Naive thymus-derived CD4-positive, alpha-beta T cell (primary cell): Measurements from ENCODE around the gene TSKU. TPM values are rescaled to one million over a fixed set of nuclear protein-coding genes. Genes with fewer than 3 reads are reported as not detected.
"Not testable (repeated sequence)": the region's sequence is repeated elsewhere in the genome, so short reads cannot be mapped to it uniquely, and the experiment has no call there.

ENCODE experiments used
- ATAC-seq: fragments of 150-1000 bp; cut with Tn5 transposase; 2 replicates; pipeline ENCODE4 v1.10.0; 2021; ENCODE audit warnings: mild to moderate bottlenecking, moderate library complexity
- CTCF ChIA-PET: fragments of 350-600 bp; sonication (Branson Sonifier 250); formaldehyde crosslinking; loops from one replicate; lab custom pipeline; 2021; ENCODE audit warnings: antibody characterized with exemption; lab: Charles Lee
- POLR2A ChIA-PET: fragments of 350-600 bp; sonication (Branson Sonifier 250); formaldehyde crosslinking; loops from one replicate; lab custom pipeline; 2021; ENCODE audit warnings: antibody characterized with exemption, inconsistent platforms; lab: Charles Lee
- DNase-seq, 9 donors: peaks; one replicate each; pipeline versions ENCODE4 v3.0.0 to v3.0.0-alpha.2; 2020 to 2022; ENCODE audit warnings: mixed read lengths in 1 of 9
- H3K27ac ChIP-seq: one replicate; pipeline ENCODE4 v1.7.0; 2013; ENCODE audit warnings: mild to moderate bottlenecking, low read depth, low read length, moderate library complexity
- H3K27me3 ChIP-seq, 2 donors: one replicate each; pipeline ENCODE4 v1.7.0; 2013; ENCODE audit warnings: low read length in 2 of 2, mild to moderate bottlenecking in 2 of 2, moderate library complexity in 2 of 2; ENCODE audit not compliant: control insufficient read depth in 2 of 2, insufficient read depth in 2 of 2
- H3K36me3 ChIP-seq, 3 experiments: 1 replicate in 2 of 3; 2 replicates in 1 of 3; pipeline ENCODE4 v1.7.0; 2013; ENCODE audit warnings: low read length in 3 of 3, mild to moderate bottlenecking in 3 of 3, moderate library complexity in 1 of 3; ENCODE audit not compliant: insufficient read depth in 3 of 3, control insufficient read depth in 2 of 3
- H3K4me1 ChIP-seq, 2 donors: one replicate each; pipeline ENCODE4 v1.7.0; 2013; ENCODE audit warnings: low read length in 2 of 2, mild to moderate bottlenecking in 2 of 2, moderate library complexity in 1 of 2; ENCODE audit not compliant: control insufficient read depth in 2 of 2, insufficient read depth in 2 of 2
- H3K4me3 ChIP-seq: 2 replicates; pipeline ENCODE4 v1.7.0; 2013; ENCODE audit warnings: mild to moderate bottlenecking, low read length
- H3K9me3 ChIP-seq, 3 experiments: 1 replicate in 2 of 3; 2 replicates in 1 of 3; pipeline ENCODE4 v1.7.0; 2013; ENCODE audit warnings: low read length in 3 of 3; ENCODE audit not compliant: control insufficient read depth in 2 of 3
- H3K27ac Mint-ChIP-seq, 9 donors: one replicate each; pipeline ENCODE4 v1.8.0; 2020 to 2022; ENCODE audit warnings: mixed read lengths in 9 of 9, mild to moderate bottlenecking in 8 of 9, moderate library complexity in 5 of 9, inconsistent platforms in 2 of 9
- H3K27me3 Mint-ChIP-seq, 5 donors: one replicate each; pipeline ENCODE4 v1.8.0; 2021 to 2022; ENCODE audit warnings: mixed read lengths in 5 of 5, mild to moderate bottlenecking in 1 of 5
- H3K36me3 Mint-ChIP-seq, 5 donors: one replicate each; pipeline ENCODE4 v1.8.0; 2020 to 2022; ENCODE audit warnings: mixed read lengths in 5 of 5, mild to moderate bottlenecking in 3 of 5, inconsistent platforms in 1 of 5
- H3K4me1 Mint-ChIP-seq, 7 donors: one replicate each; pipeline ENCODE4 v1.8.0; 2020 to 2022; ENCODE audit warnings: mixed read lengths in 7 of 7, mild to moderate bottlenecking in 3 of 7, inconsistent platforms in 1 of 7
- H3K4me3 Mint-ChIP-seq, 10 donors: one replicate each; pipeline ENCODE4 v1.8.0; 2020 to 2022; ENCODE audit warnings: mild to moderate bottlenecking in 10 of 10, mixed read lengths in 10 of 10, moderate library complexity in 6 of 10, inconsistent platforms in 2 of 10
- H3K9me3 Mint-ChIP-seq, 11 donors: one replicate each; pipeline ENCODE4 v1.8.0; 2020 to 2022; ENCODE audit warnings: mixed read lengths in 11 of 11, mild to moderate bottlenecking in 4 of 11, inconsistent platforms in 1 of 11, moderate library complexity in 1 of 11
- intact Hi-C, 2 donors: fragments of 100-400 bp; cut with micrococcal nuclease; formaldehyde crosslinking; loops; one replicate each; pipeline ENCODE4 v1.15.1; 2023
- polyA plus RNA-seq, 2 donors: library from polyadenylated mRNA; unstranded; fragments of 300-500 nt; fragmentation: Illumina TruSeq; gene quantifications; one replicate each; pipeline ENCODE4 v1.2.3, GENCODE V29; 2021
- total RNA-seq, 6 experiments: library from RNA in 5 of 6; stranded (reverse) in 5 of 6; gene quantifications; 1 replicate in 5 of 6; 2 replicates in 1 of 6; pipeline ENCODE4 v1.2.3 and lab custom pipeline; 2021 to 2026

Gene TSKU, protein sequence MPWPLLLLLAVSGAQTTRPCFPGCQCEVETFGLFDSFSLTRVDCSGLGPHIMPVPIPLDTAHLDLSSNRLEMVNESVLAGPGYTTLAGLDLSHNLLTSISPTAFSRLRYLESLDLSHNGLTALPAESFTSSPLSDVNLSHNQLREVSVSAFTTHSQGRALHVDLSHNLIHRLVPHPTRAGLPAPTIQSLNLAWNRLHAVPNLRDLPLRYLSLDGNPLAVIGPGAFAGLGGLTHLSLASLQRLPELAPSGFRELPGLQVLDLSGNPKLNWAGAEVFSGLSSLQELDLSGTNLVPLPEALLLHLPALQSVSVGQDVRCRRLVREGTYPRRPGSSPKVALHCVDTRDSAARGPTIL
- total RNA-seq (1 to 10 TPM in 1 of 5 experiments, under 1 TPM in 1, not detected in 3; 0.13 to 1.5 TPM), polyA plus RNA-seq (not detected), total RNA-seq (lab: John Stamatoyannopoulos, UW) (0.81 reads per million)

DNA sequence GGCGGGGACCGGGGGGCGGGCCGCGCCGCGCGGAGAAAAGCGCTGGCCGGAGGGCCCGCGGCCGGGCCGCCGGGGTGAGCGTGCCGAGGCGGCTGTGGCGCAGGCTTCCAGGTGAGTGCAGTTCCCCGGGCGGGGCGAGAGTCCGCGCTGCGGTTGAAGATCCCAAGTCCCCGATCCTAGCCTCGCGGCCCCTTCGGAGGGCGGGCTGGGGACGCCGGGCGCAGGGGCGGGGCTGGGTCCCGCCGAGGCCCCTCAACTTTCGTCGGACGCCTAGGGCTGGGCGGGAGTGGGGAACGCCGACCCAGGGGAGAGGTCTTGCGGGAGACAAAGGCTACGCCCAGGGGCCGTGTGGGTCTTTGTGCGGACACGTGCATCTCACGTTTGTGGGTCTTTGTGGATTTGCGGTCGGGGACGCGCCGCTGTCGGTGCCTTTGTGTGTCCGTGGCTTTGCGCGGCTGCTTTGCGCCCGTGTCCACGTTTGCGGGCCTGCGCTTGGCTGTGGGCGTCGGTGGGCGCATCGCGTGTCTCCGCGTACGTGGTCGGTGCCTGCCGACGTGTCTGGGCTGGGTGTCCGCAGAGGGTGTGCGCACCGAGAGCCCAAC lies at the start of gene TSKU:
Gene TSKU, plus strand, starts transcription at position 63 of the 602 bp plus-strand sequence. CDS start 12,261 bp downstream, outside the sequence.
- ChIA-PET POLR2A (no interaction called here), CTCF (no interaction called here)
- Histone ChIP-seq H3K36me3 (no peaks in the 10 kb centered on the region), H3K4me3 (peak within 1 kb of the TSS; percentile 51), H3K27me3 (peaks cover 4 to 8% of the 10 kb centered on the region in 2 donors), H3K9me3 (no peaks in the 10 kb centered on the region), H3K27ac (no peak within 1 kb of the TSS), H3K4me1 (peaks cover 0 to 4% of the 10 kb centered on the region in 2 donors)
- Mint-ChIP-seq H3K27me3 (peaks cover 41 to 64% (median 46%) of the 10 kb centered on the region in 5 donors), H3K9me3 (peaks cover 0 to 6% (median 0%) of the 10 kb centered on the region in 11 donors), H3K4me3 (peak within 1 kb of the TSS; percentile 66 to 93 (median 82)), H3K27ac (peak within 1 kb of the TSS in 2 of 9 donors; percentile 9 to 85), H3K4me1 (peaks cover 4 to 16% (median 8%) of the 10 kb centered on the region in 7 donors), H3K36me3 (peaks cover 0 to 5% (median 3%) of the 10 kb centered on the region in 5 donors)
- DNase-seq (no peak), ATAC-seq (no peak)
- intact Hi-C loops: loop anchor here in 1 of 2 donors (2.0 to 10.0 kb wide), 2 partner anchors 15 to 339 kb away; partner anchors contain the start of gene EMSY

DNA sequence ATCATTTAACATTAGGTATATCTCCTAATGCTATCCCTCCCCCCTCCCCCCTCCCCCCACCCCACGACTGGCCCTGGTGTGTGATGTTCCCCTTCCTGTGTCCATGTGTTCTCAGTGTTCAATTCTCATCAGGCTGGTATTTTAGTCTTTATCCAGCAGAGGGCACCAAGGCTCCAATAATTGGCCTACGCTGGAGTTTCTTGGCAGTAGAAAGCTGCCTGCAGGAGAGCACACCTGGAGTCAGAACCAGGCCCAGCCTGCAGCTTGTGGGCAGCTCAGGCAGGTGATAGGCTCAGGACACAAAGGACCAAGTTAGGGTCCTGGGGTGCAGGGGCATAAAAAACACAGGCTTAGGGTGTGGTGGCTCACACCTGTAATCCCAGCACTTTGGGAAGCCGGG lies 49.2 kb upstream of the TSKU start:
- H3K9me3 ChIP-seq, H3K4me3 ChIP-seq, H3K4me1 Mint-ChIP-seq, H3K4me3 Mint-ChIP-seq, H3K36me3 ChIP-seq, H3K27me3 ChIP-seq, H3K36me3 Mint-ChIP-seq, POLR2A ChIA-PET, H3K9me3 Mint-ChIP-seq, H3K27ac ChIP-seq, H3K4me1 ChIP-seq, H3K27ac Mint-ChIP-seq: not testable (repeated sequence)
- H3K27me3 Mint-ChIP-seq: peaks cover 0 to 11% (median 3%) of the 10 kb centered on the region in 5 donors
- peak in 8 of 9 donors; percentile 26 to 65 (median 50) for DNase-seq
- intact Hi-C loops: loop anchor here (1.0 to 5.0 kb wide), 7 partner anchors 65 to 357 kb away; no protein-coding TSS in a partner anchor
- ATAC-seq: peak; percentile 51
- CTCF ChIA-PET: interaction anchor here (0.9 to 2.2 kb wide), 6 partner anchors 14 to 357 kb away, joined by 3 to 19 read pairs (median 8); no protein-coding TSS in a partner anchor

DNA sequence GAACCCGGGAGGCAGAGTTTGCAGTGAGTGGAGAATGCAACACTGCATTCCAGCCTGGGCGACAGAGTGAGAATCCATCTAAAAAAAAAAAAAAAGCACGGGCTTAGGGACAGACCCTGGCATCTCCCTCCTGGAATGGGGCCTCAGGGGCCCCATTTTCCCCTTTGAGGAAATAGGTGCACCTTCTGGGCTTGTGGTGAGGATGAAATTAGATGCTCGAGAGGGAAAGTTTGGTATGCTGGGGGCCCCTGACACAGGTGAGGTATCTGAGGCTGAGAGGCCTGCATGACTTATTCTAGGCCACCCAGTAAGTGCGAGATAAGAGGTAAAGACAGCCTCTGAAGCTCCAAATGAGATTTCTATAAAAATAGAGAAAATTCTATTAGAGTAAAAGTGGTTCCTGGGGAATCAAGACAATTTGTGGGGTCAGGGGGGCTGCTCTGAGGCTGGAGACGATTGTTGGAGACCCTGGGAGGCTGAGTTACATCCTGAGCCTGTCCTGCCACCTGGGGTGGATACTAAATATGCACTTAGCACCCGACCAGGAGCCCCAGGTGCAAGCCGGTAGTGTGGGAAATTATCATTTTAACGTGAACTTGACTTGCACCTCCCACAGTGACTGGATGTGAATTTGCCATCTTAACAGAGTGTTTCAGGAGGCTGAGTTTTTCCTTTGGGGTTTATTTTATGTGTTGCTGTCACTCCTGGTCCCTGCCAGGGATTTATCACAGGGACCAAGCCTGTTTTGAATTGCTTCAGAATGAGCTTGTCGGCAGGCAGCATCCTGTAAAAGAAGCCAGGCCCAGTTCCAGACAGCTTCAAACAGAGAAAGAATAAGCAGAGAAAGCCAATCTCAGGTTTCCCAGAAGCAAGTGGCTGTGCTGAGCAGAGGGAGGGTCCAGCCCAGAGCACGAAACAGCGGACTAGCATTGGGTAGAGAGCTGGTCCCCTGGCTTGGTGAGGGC lies 48.4 kb upstream of the TSKU start:
- H3K4me1 Mint-ChIP-seq: peaks cover 0 to 3% (median 0%) of the 10 kb centered on the region in 7 donors
- H3K4me3 Mint-ChIP-seq: no peak overlapping the region
- DNase-seq: no peak

DNA sequence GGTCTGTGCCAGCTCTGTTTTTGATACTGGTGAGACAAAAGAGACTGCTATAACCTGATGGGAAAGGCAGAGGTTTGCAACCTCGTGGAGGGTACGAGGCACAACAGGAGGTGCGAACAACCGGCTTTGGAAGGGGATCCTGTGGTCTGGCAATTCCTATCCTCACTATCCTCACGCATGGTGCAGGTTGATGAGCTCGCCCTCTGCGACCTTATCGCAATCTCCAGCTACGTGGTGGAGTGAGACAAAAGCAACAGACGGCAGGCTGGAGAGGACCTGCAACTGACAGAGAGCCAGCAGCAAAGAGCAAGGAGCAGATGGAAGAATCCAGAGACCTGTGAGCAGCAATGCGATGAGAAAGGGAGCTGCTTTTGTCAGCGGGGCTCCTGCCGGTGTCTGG lies 47.3 kb upstream of the TSKU start:
- ChIA-PET POLR2A (no interaction called here), CTCF (interaction anchor here (1.3 to 1.9 kb wide), 2 partner anchors 63 to 355 kb away, joined by 4 to 6 read pairs; no protein-coding TSS in a partner anchor)
- Histone ChIP-seq H3K36me3 (no peaks in the 10 kb centered on the region), H3K27me3 (no peaks in the 10 kb centered on the region), H3K27ac (no peak overlapping the region), H3K4me3 (no peak overlapping the region), H3K9me3 (no peaks in the 10 kb centered on the region), H3K4me1 (no peaks in the 10 kb centered on the region)
- ATAC-seq: no peak
- peaks cover 0 to 4% (median 0%) of the 10 kb centered on the region in 5 donors for H3K27me3 Mint-ChIP-seq
- H3K4me3 Mint-ChIP-seq: no peak overlapping the region
- H3K36me3 Mint-ChIP-seq: no peaks in the 10 kb centered on the region
- peaks cover 0 to 1% (median 0%) of the 10 kb centered on the region in 11 donors for H3K9me3 Mint-ChIP-seq
- no peak overlapping the region for H3K27ac Mint-ChIP-seq
- intact Hi-C loops: no loop called here
- peaks cover 0 to 3% (median 0%) of the 10 kb centered on the region in 7 donors for H3K4me1 Mint-ChIP-seq
- DNase-seq: no peak

More for the DNA sequence above, 48.4 kb upstream of the TSKU start:
- no peak for ATAC-seq
- H3K27ac Mint-ChIP-seq: no peak overlapping the region
- H3K9me3 Mint-ChIP-seq: peaks cover 0 to 1% (median 0%) of the 10 kb centered on the region in 11 donors
- Histone ChIP-seq H3K4me1 (no peaks in the 10 kb centered on the region), H3K9me3 (no peaks in the 10 kb centered on the region), H3K27me3 (no peaks in the 10 kb centered on the region), H3K36me3 (no peaks in the 10 kb centered on the region), H3K4me3 (no peak overlapping the region), H3K27ac (no peak overlapping the region)
- no peaks in the 10 kb centered on the region for H3K36me3 Mint-ChIP-seq
- ChIA-PET CTCF (interaction anchor here (0.9 to 2.2 kb wide), 7 partner anchors 14 to 356 kb away, joined by 3 to 19 read pairs (median 6); no protein-coding TSS in a partner anchor), POLR2A (no interaction called here)
- intact Hi-C loops: loop anchor here (1.0 to 5.0 kb wide), 6 partner anchors 65 to 357 kb away; no protein-coding TSS in a partner anchor
- peaks cover 0 to 8% (median 0%) of the 10 kb centered on the region in 5 donors for H3K27me3 Mint-ChIP-seq

DNA sequence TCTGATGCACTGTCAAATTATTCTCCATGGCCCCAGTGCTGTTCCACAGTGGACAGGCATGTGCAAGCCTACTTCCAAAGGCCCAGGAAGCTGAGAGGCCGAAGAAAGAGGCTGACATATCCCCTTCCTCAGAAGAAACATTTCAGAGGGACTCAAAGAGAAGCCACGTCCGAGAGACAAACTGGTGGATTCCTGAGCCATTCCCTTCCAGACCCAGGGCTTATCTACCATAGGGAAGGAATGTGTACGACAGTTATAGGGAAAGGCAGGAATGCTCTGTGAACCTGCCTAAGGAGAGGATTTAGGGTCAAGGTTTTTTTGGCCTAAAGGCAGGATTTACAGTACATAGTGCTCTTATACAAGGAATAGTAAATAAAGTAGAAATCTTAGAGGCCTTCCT lies 46.9 kb upstream of the TSKU start:
- DNase-seq (no peak), ATAC-seq (no peak)
- no peak overlapping the region for H3K4me3 ChIP-seq
- Mint-ChIP-seq H3K9me3 (peaks cover 0 to 1% (median 0%) of the 10 kb centered on the region in 11 donors), H3K4me1 (peaks cover 0 to 3% (median 0%) of the 10 kb centered on the region in 7 donors), H3K4me3 (no peak overlapping the region), H3K36me3 (no peaks in the 10 kb centered on the region), H3K27me3 (peaks cover 0 to 4% (median 0%) of the 10 kb centered on the region in 5 donors), H3K27ac (peak overlapping the region in 1 of 9 donors; percentile 28)
- CTCF ChIA-PET: interaction anchor here (1.3 kb wide), 1 partner anchor 62 kb away, joined by 4 read pairs; no protein-coding TSS in a partner anchor
- H3K27me3 ChIP-seq: no peaks in the 10 kb centered on the region
- no peaks in the 10 kb centered on the region for H3K4me1 ChIP-seq
- no peaks in the 10 kb centered on the region for H3K9me3 ChIP-seq
- intact Hi-C loops: no loop called here
- POLR2A ChIA-PET: no interaction called here
- H3K27ac ChIP-seq: no peak overlapping the region
- H3K36me3 ChIP-seq: no peaks in the 10 kb centered on the region
